ENCODE data around the gene HDHD2. TPM values are rescaled to one million over a fixed set of nuclear protein-coding genes. Genes with fewer than 3 reads are reported as not detected.

Gene HDHD2
- total RNA-seq, 2 experiments from 2014 or later, result 35.2 to 38.1 TPM

GRCh38 chr18:47080872-47081271, 69.4 kb downstream of the HDHD2 start:
- H3K27me3 Mint-ChIP-seq, result peaks cover 3% of the 10 kb centered on the region
- no peaks in the 10 kb centered on the region for H3K9me3 Mint-ChIP-seq
- H3K36me3 Mint-ChIP-seq (ENCODE audit: low read depth), result no peaks in the 10 kb centered on the region
- POLR2A ChIA-PET, result no interaction called here
- no peak overlapping the region for H3K4me3 Mint-ChIP-seq
- no peak for DNase-seq
- H3K27ac Mint-ChIP-seq, result no peak overlapping the region
- H3K4me1 Mint-ChIP-seq, result no peaks in the 10 kb centered on the region
- CTCF ChIA-PET, result no interaction called here

- Mint-ChIP-seq H3K4me1 (peaks cover 3% of the 10 kb centered on the region), H3K36me3 (ENCODE audit: low read depth) (no peaks in the 10 kb centered on the region), H3K27me3 (peaks cover 3% of the 10 kb centered on the region), H3K27ac (no peak overlapping the region), H3K4me3 (no peak overlapping the region), H3K9me3 (no peaks in the 10 kb centered on the region)
- no peak for DNase-seq
- ChIA-PET CTCF (no interaction called here), POLR2A (no interaction called here)
Observed at GRCh38 chr18:47077111-47077510, 73.2 kb downstream of the HDHD2 start.

- ChIA-PET CTCF (interaction anchor here (0.9 kb wide), 1 partner anchor 679 kb away, joined by 3 read pairs; no protein-coding TSS in a partner anchor), POLR2A (no interaction called here)
- H3K27me3 Mint-ChIP-seq, result peaks cover 3% of the 10 kb centered on the region
- H3K27ac Mint-ChIP-seq, result no peak overlapping the region
- H3K36me3 Mint-ChIP-seq (ENCODE audit: low read depth), result no peaks in the 10 kb centered on the region
- DNase-seq, result no peak
- H3K9me3 Mint-ChIP-seq, result no peaks in the 10 kb centered on the region
- H3K4me3 Mint-ChIP-seq, result no peak overlapping the region
- peaks cover 3% of the 10 kb centered on the region for H3K4me1 Mint-ChIP-seq
Observed at GRCh38 chr18:47075098-47075883, 75.0 kb downstream of the HDHD2 start.

GRCh38 chr18:47067648-47068047, 82.7 kb downstream of the HDHD2 start:
- no peaks in the 10 kb centered on the region for H3K4me1 Mint-ChIP-seq
- ChIA-PET CTCF (no interaction called here), POLR2A (no interaction called here)
- no peak for DNase-seq
- H3K4me3 Mint-ChIP-seq, result no peak overlapping the region
- H3K27me3 Mint-ChIP-seq, result peaks cover 8% of the 10 kb centered on the region
- no peaks in the 10 kb centered on the region for H3K36me3 Mint-ChIP-seq (ENCODE audit: low read depth)
- no peaks in the 10 kb centered on the region for H3K9me3 Mint-ChIP-seq
- no peak overlapping the region for H3K27ac Mint-ChIP-seq

- Mint-ChIP-seq H3K36me3 (ENCODE audit: low read depth) (no peaks in the 10 kb centered on the region), H3K27me3 (peaks cover 5% of the 10 kb centered on the region), H3K4me3 (no peak overlapping the region), H3K9me3 (no peaks in the 10 kb centered on the region), H3K27ac (no peak overlapping the region), H3K4me1 (no peaks in the 10 kb centered on the region)
- CTCF ChIA-PET, result no interaction called here
- POLR2A ChIA-PET, result no interaction called here
- no peak for DNase-seq
Observed at GRCh38 chr18:47063096-47063495, 87.2 kb downstream of the HDHD2 start.

GRCh38 chr18:47062471-47062870, 87.8 kb downstream of the HDHD2 start:
- no peaks in the 10 kb centered on the region for H3K36me3 Mint-ChIP-seq (ENCODE audit: low read depth)
- no peaks in the 10 kb centered on the region for H3K4me1 Mint-ChIP-seq
- no peak for DNase-seq
- H3K9me3 Mint-ChIP-seq, result no peaks in the 10 kb centered on the region
- CTCF ChIA-PET, result no interaction called here
- peaks cover 4% of the 10 kb centered on the region for H3K27me3 Mint-ChIP-seq
- H3K27ac Mint-ChIP-seq, result no peak overlapping the region
- H3K4me3 Mint-ChIP-seq, result no peak overlapping the region
- POLR2A ChIA-PET, result no interaction called here

Other genes starting within 250 kb of the HDHD2 start
- gene PIAS2, start 233.0 kb downstream of the HDHD2 start, total RNA-seq, result 10 to 100 TPM; 20.3 to 21.3 TPM
- under 1 TPM; 0.35 to 0.55 TPM for gene KATNAL2, start 232.9 kb downstream of the HDHD2 start, total RNA-seq
- gene ELOA2, start 114.9 kb downstream of the HDHD2 start, total RNA-seq, result not detected
- 10 to 100 TPM; 10.0 to 10.1 TPM for gene IER3IP1, start 25.9 kb upstream of the HDHD2 start, total RNA-seq
- gene SKOR2, start 101.2 kb upstream of the HDHD2 start, total RNA-seq, result not detected